Measurements from ENCODE around the gene KRTAP16-1. TPM values are rescaled to one million over a fixed set of nuclear protein-coding genes. Genes with fewer than 3 reads are reported as not detected.
A peak's percentile ranks its signal among the peaks of the same experiment; 100 is the strongest.

Gene KRTAP16-1
- total RNA-seq, 3 donors from 2014 or later (not counting 1 experiment from before 2014, with no cell fraction given), result 0.16 to 0.23 (median 0.23) TPM

- H3K27me3 Mint-ChIP-seq (ENCODE audit: low read depth in 2 of 2), result peaks cover 7 to 16% of the 10 kb centered on the region in 2 donors
- H3K27ac Mint-ChIP-seq, result no peak overlapping the region
- H3K4me3 Mint-ChIP-seq, result no peak overlapping the region
- no peak overlapping the region for H3K27ac ChIP-seq (ENCODE audit: low read length)
- peaks cover 0 to 5% of the 10 kb centered on the region in 2 donors for H3K4me1 Mint-ChIP-seq
- no peaks in the 10 kb centered on the region for H3K9me3 ChIP-seq (ENCODE audit: control insufficient read depth, insufficient read depth, low read length)
- H3K27me3 ChIP-seq (ENCODE audit: control insufficient read depth, insufficient read depth, low read length), result no peaks in the 10 kb centered on the region
- intact Hi-C loops (cut with micrococcal nuclease), result no loop called here
- H3K4me3 ChIP-seq (ENCODE audit: low read length), result no peak overlapping the region
- no peaks in the 10 kb centered on the region for H3K36me3 Mint-ChIP-seq
- DNase-seq, result no peak
- no peaks in the 10 kb centered on the region for H3K9me3 Mint-ChIP-seq
- ATAC-seq, result no peak
- WGBS (ENCODE audit: insufficient coverage), result 94% methylated on average over 18 of the region's 20 CpGs
- no peaks in the 10 kb centered on the region for H3K36me3 ChIP-seq (ENCODE audit: control insufficient read depth, insufficient read depth, low read length)
- no peaks in the 10 kb centered on the region for H3K4me1 ChIP-seq (ENCODE audit: control insufficient read depth, insufficient read depth, low read length)
- no peak for TF ChIP-seq CTCF (IDR thresholded peaks at IDR 0.05)
Observed at GRCh38 chr17:41298458-41299135, 10.5 kb downstream of the KRTAP16-1 start.

- H3K36me3 ChIP-seq (ENCODE audit: control insufficient read depth, insufficient read depth, low read length), result no peaks in the 10 kb centered on the region
- ATAC-seq (no peak), DNase-seq (no peak)
- H3K4me3 ChIP-seq (ENCODE audit: low read length), result no peak overlapping the region
- no peak overlapping the region for H3K27ac ChIP-seq (ENCODE audit: low read length)
- no peaks in the 10 kb centered on the region for H3K4me1 ChIP-seq (ENCODE audit: control insufficient read depth, insufficient read depth, low read length)
- Mint-ChIP-seq H3K9me3 (no peaks in the 10 kb centered on the region), H3K36me3 (no peaks in the 10 kb centered on the region), H3K27me3 (ENCODE audit: low read depth in 2 of 2) (peaks cover 20 to 21% of the 10 kb centered on the region in 2 donors), H3K4me1 (peaks cover 0 to 5% of the 10 kb centered on the region in 2 donors), H3K4me3 (no peak overlapping the region), H3K27ac (no peak overlapping the region)
- intact Hi-C loops (cut with micrococcal nuclease), result no loop called here
- no peaks in the 10 kb centered on the region for H3K27me3 ChIP-seq (ENCODE audit: control insufficient read depth, insufficient read depth, low read length)
- TF ChIP-seq CTCF (IDR thresholded peaks at IDR 0.05), result no peak
- WGBS (ENCODE audit: insufficient coverage), result 86% methylated on average over 1 of the region's 1 CpG
- no peaks in the 10 kb centered on the region for H3K9me3 ChIP-seq (ENCODE audit: control insufficient read depth, insufficient read depth, low read length)
Observed at GRCh38 chr17:41296846-41297245, 12.3 kb downstream of the KRTAP16-1 start.

- no peak for TF ChIP-seq CTCF (IDR thresholded peaks at IDR 0.05)
- H3K4me3 Mint-ChIP-seq, result no peak overlapping the region
- 83% methylated on average over 1 of the region's 1 CpG for WGBS (ENCODE audit: insufficient coverage)
- Histone ChIP-seq H3K36me3 (ENCODE audit: control insufficient read depth, insufficient read depth, low read length) (no peaks in the 10 kb centered on the region), H3K27ac (ENCODE audit: low read length) (no peak overlapping the region), H3K27me3 (ENCODE audit: control insufficient read depth, insufficient read depth, low read length) (no peaks in the 10 kb centered on the region), H3K4me1 (ENCODE audit: control insufficient read depth, insufficient read depth, low read length) (no peaks in the 10 kb centered on the region), H3K4me3 (ENCODE audit: low read length) (no peak overlapping the region), H3K9me3 (ENCODE audit: control insufficient read depth, insufficient read depth, low read length) (no peaks in the 10 kb centered on the region)
- H3K9me3 Mint-ChIP-seq, result no peaks in the 10 kb centered on the region
- H3K27ac Mint-ChIP-seq, result no peak overlapping the region
- ATAC-seq, result no peak
- peak in 1 of 2 donors; percentile 0 for DNase-seq
- H3K36me3 Mint-ChIP-seq, result no peaks in the 10 kb centered on the region
- H3K4me1 Mint-ChIP-seq, result no peaks in the 10 kb centered on the region
- H3K27me3 Mint-ChIP-seq (ENCODE audit: low read depth in 2 of 2), result peaks cover 18 to 20% of the 10 kb centered on the region in 2 donors
- intact Hi-C loops (cut with micrococcal nuclease), result no loop called here
Observed at GRCh38 chr17:41294016-41294415, 15.1 kb downstream of the KRTAP16-1 start.

GRCh38 chr17:41287050-41287449 lies 22.1 kb downstream of the KRTAP16-1 start:
- no peak for ATAC-seq
- H3K4me3 Mint-ChIP-seq, result no peak overlapping the region

More at GRCh38 chr17:41287050-41287449, 22.1 kb downstream of the KRTAP16-1 start:
- H3K27me3 ChIP-seq (ENCODE audit: control insufficient read depth, insufficient read depth, low read length), result no peaks in the 10 kb centered on the region
- no peak overlapping the region for H3K4me3 ChIP-seq (ENCODE audit: low read length)
- no peaks in the 10 kb centered on the region for H3K4me1 ChIP-seq (ENCODE audit: control insufficient read depth, insufficient read depth, low read length)
- Mint-ChIP-seq H3K4me1 (no peaks in the 10 kb centered on the region), H3K27me3 (ENCODE audit: low read depth in 2 of 2) (peaks cover 16 to 28% of the 10 kb centered on the region in 2 donors), H3K27ac (no peak overlapping the region), H3K36me3 (no peaks in the 10 kb centered on the region), H3K9me3 (no peaks in the 10 kb centered on the region)
- peak in 1 of 2 donors; percentile 0 for DNase-seq
- intact Hi-C loops (cut with micrococcal nuclease), result no loop called here
- 67% methylated on average over 3 of the region's 3 CpGs for WGBS (ENCODE audit: insufficient coverage)
- no peak overlapping the region for H3K27ac ChIP-seq (ENCODE audit: low read length)
- H3K36me3 ChIP-seq (ENCODE audit: control insufficient read depth, insufficient read depth, low read length), result no peaks in the 10 kb centered on the region
- no peak for TF ChIP-seq CTCF (IDR thresholded peaks at IDR 0.05)
- H3K9me3 ChIP-seq (ENCODE audit: control insufficient read depth, insufficient read depth, low read length), result no peaks in the 10 kb centered on the region
